Stimulated activated CD8-positive, alpha-beta memory T cell treated with anti-CD3 and anti-CD28 coated beads, Interleukin-4, amount 100 ng/mL, for 48 hours (primary cell): ENCODE data around the gene CACYBP.
"Not testable (repeated sequence)": the region's sequence is repeated elsewhere in the genome, so short reads cannot be mapped to it uniquely, and the experiment has no call there.

Experiments used
- DNase-seq: peaks from one replicate; pipeline ENCODE4 v3.0.0-alpha.2; 2020

CACYBP gene

GRCh38 chr1:175015243-175015642, 15.5 kb downstream of the CACYBP start:
- no peak for DNase-seq

GRCh38 chr1:175019524-175019923, 19.8 kb downstream of the CACYBP start:
- no peak for DNase-seq

- peak; percentile 99 for DNase-seq
These were observed 23.5 kb downstream of the CACYBP start, which contains the start of gene MRPS14 for GRCh38 chr1:175023043-175023921. TSS of gene MRPS14 (minus strand) at chr1:175023425. CDS start at chr1:175023408, 17 bp downstream.

GRCh38 chr1:175023922-175024242, 24.1 kb downstream of the CACYBP start:
- DNase-seq = not testable (repeated sequence)

GRCh38 chr1:175024773-175025172, 25.0 kb downstream of the CACYBP start:
- DNase-seq = no peak

GRCh38 chr1:175033953-175034352, 34.2 kb downstream of the CACYBP start:
- DNase-seq = no peak

- DNase-seq = no peak
These were observed 35.0 kb downstream of the CACYBP start for GRCh38 chr1:175034775-175035174.

GRCh38 chr1:175035865-175036264, 36.1 kb downstream of the CACYBP start:
- no peak for DNase-seq

GRCh38 chr1:175036476-175036875, 36.7 kb downstream of the CACYBP start:
- no peak for DNase-seq

GRCh38 chr1:175037416-175037815, 37.7 kb downstream of the CACYBP start:
- DNase-seq = no peak

- DNase-seq = no peak
These were observed 40.7 kb downstream of the CACYBP start for GRCh38 chr1:175040324-175040879.

GRCh38 chr1:175042650-175043049, 42.9 kb downstream of the CACYBP start:
- DNase-seq = no peak

GRCh38 chr1:175043824-175044223, 44.1 kb downstream of the CACYBP start:
- no peak for DNase-seq

- DNase-seq = not testable (repeated sequence)
These were observed 44.8 kb downstream of the CACYBP start for GRCh38 chr1:175044591-175044990.

- no peak for DNase-seq
These were observed 45.4 kb downstream of the CACYBP start for GRCh38 chr1:175045097-175045496.

- no peak for DNase-seq
These were observed 45.8 kb downstream of the CACYBP start for GRCh38 chr1:175045519-175045918.

- DNase-seq = no peak
These were observed 51.2 kb downstream of the CACYBP start for GRCh38 chr1:175050992-175051391.

GRCh38 chr1:175054736-175055135, 55.0 kb downstream of the CACYBP start:
- no peak for DNase-seq
